Measurements from ENCODE around the gene ZNF185. TPM values are rescaled to one million over a fixed set of nuclear protein-coding genes. Genes with fewer than 3 reads are reported as not detected.

The ZNF185 gene
- total and polyA plus RNA-seq, 10 of the 15 experiments (the other 5 are each of a cell fraction or from before 2014, with no cell fraction given): 0.23 to 1.3 (median 0.55) TPM

GRCh38 chrX:152937236-152937635 lies 39.4 kb downstream of the ZNF185 start:
- no peak overlapping the region for H2AFZ ChIP-seq (ENCODE audit: control insufficient read depth, low read depth, low read length)
- H3K4me2 ChIP-seq (ENCODE audit: control insufficient read depth, insufficient read depth): no peak overlapping the region
- no peaks in the 10 kb centered on the region for H3K9me3 ChIP-seq (replicated peaks; ENCODE audit: control insufficient read depth, insufficient read depth, low read length)
- POLR2A ChIA-PET: no interaction called here
- SMC1A ChIA-PET (ENCODE audit: uncharacterized antibody, unreplicated experiment): no interaction called here
- H3K79me2 ChIP-seq (ENCODE audit: control insufficient read depth, insufficient read depth, low read length): no peaks in the 10 kb centered on the region
- no peak overlapping the region for H3K4me3 ChIP-seq
- DNase-seq (ENCODE audit: low read depth, low spot score): no peak
- H3K4me1 ChIP-seq (ENCODE audit: control insufficient read depth, insufficient read depth, low read length): no peaks in the 10 kb centered on the region
- no peaks in the 10 kb centered on the region; a peak in 2 of 4 replicates for H3K27me3 ChIP-seq (replicated peaks in 1 of 2; ENCODE audit: control insufficient read depth in 2 of 2, insufficient read depth in 2 of 2, low read length in 1 of 2)
- intact Hi-C loops (cut with micrococcal nuclease; ENCODE audit: unreplicated experiment) (no loop called here), in situ Hi-C loops (cut with MboI) (no loop called here)
- no peak overlapping the region for H3K9ac ChIP-seq (ENCODE audit: control insufficient read depth, insufficient read depth, low read length)
- no peak for TF ChIP-seq CEBPB (IDR thresholded peaks at IDR 0.05; ENCODE audit: borderline replicate concordance in 1 of 2, low read depth in 2 of 2, low read length in 2 of 2)
- no peak for TF ChIP-seq HDAC2 (IDR thresholded peaks at IDR 0.05)
- TF ChIP-seq MXI1 (IDR thresholded peaks at IDR 0.05; ENCODE audit: low read depth, low read length): no peak
- no peak for TF ChIP-seq CHD1 (IDR thresholded peaks at IDR 0.05; ENCODE audit: low read depth, low read length)
- TF ChIP-seq ZNF274 (IDR thresholded peaks at IDR 0.05; ENCODE audit: insufficient read depth, insufficient read length): no peak
- TF ChIP-seq STAT1 (conservative IDR thresholded peaks at IDR 0.05): no peak
- TF ChIP-seq KAT2A (conservative IDR thresholded peaks at IDR 0.05; ENCODE audit: control insufficient read depth, low read depth, low read length): no peak
- no peak for TF ChIP-seq SUZ12 (IDR thresholded peaks at IDR 0.05; ENCODE audit: unreplicated experiment)
- TF ChIP-seq BCL11A (IDR thresholded peaks at IDR 0.05; ENCODE audit: low read depth, low read length): no peak
- no peak for TF ChIP-seq RB1 (IDR thresholded peaks at IDR 0.05; ENCODE audit: borderline replicate concordance)
- no peak for TF ChIP-seq NRF1 (conservative IDR thresholded peaks at IDR 0.05; ENCODE audit: low read depth, low read length)
- TF ChIP-seq SMC3 (IDR thresholded peaks at IDR 0.05; ENCODE audit: borderline replicate concordance, low read length): no peak
- TF ChIP-seq PAX8 (IDR thresholded peaks at IDR 0.05): no peak
- TF ChIP-seq POLR2AphosphoS5 (IDR thresholded peaks at IDR 0.05; ENCODE audit: low read length): no peak
- no peak for TF ChIP-seq TCF3 (IDR thresholded peaks at IDR 0.05; ENCODE audit: borderline replicate concordance, insufficient read depth, low read depth, low read length)
- no peak for TF ChIP-seq SIX5 (IDR thresholded peaks at IDR 0.05; ENCODE audit: low read depth, low read length, severe bottlenecking)
- TF ChIP-seq MTA3 (IDR thresholded peaks at IDR 0.05; ENCODE audit: borderline replicate concordance, low read length): no peak
- TF ChIP-seq ZNF207 (IDR thresholded peaks at IDR 0.05; ENCODE audit: borderline replicate concordance): no peak
- no peak for TF ChIP-seq SREBF2 (IDR thresholded peaks at IDR 0.05; ENCODE audit: low read length)
- TF ChIP-seq HDGF (IDR thresholded peaks at IDR 0.05): no peak
- no peak overlapping the region for H3K27ac ChIP-seq (ENCODE audit: control insufficient read depth, insufficient read depth)
- RAD21 ChIA-PET (ENCODE audit: unreplicated experiment): no interaction called here
- 25% methylated on average over 9 of the region's 9 CpGs for WGBS (ENCODE audit: insufficient coverage, insufficient replicate concordance, low lambda C conversion rate, missing lambda C conversion rate)
- H3K36me3 ChIP-seq (ENCODE audit: control insufficient read depth in 2 of 2, insufficient read depth in 2 of 2, low read length in 1 of 2): no peaks in the 10 kb centered on the region
- ATAC-seq: no peak
- no TSS peak for BruUV-seq (replicated peaks)
- CTCF ChIA-PET: no interaction called here
- H4K20me1 ChIP-seq (ENCODE audit: control insufficient read depth, insufficient read depth): no peaks in the 10 kb centered on the region
- FAIRE-seq: no peak

Measured in GM12878 (cell line).